GM18873 (cell line): ENCODE measurements around the gene MAP1LC3A.

Experiments
- ATAC-seq: cut with Tn5 transposase; IDR thresholded peaks from one replicate; pipeline ENCODE4 v1.9.1; 2021; ENCODE audit warnings: mild to moderate bottlenecking, moderate library complexity, moderate number of reproducible peaks; ENCODE audit not compliant: unreplicated experiment, low FRiP score

MAP1LC3A gene

GRCh38 chr20:34528921-34529297 is 29.6 kb upstream of the MAP1LC3A start:
- no peak for ATAC-seq

DNA sequence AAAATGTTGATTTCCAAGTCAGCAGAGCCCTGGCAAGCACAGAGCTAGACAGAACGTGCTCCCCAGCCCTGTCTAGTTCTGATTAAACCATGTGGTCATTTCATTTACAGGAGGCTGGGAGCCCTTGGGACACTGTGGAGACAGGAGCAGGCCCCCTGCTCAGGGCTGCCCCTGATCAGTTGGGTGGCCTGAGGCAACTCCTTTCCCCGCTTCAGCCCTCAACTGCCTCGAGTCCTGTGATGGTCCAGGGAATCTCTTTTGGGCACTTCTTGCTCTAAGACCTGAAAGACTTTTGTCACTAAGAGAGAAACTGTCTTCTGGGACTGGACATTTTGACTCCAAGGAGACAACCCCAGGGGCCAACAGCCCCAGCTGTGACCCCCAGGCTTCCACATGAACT is 28.8 kb upstream of the MAP1LC3A start:
- ATAC-seq, result no peak

- no peak for ATAC-seq
These were observed 28.2 kb upstream of the MAP1LC3A start for GRCh38 chr20:34530342-34530741.

GRCh38 chr20:34531608-34532265 is 26.8 kb upstream of the MAP1LC3A start:
- ATAC-seq, result no peak

DNA sequence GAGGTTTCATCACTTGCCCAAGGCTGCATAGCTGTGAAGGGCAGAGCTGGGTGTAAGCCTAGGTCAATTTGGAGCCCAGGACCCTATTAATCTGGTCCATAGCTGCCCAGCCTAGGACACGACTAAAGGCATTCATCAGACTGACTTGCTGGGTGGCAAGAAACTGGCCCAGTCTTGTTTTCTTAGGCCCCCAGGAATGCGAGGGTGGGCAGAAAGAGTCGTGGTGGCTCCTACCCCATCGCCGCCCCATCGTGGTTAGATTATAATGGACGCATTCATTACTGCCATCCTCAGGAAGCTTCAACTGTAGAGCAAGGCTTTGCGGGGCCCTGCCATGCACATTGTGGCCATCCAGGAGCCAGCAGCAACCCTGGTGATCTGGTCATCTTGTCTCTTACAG is 26.2 kb upstream of the MAP1LC3A start:
- no peak for ATAC-seq

- ATAC-seq, result no peak
These were observed 25.8 kb upstream of the MAP1LC3A start for GRCh38 chr20:34532756-34533155.

GRCh38 chr20:34534391-34535165 is 23.9 kb upstream of the MAP1LC3A start:
- no peak for ATAC-seq

GRCh38 chr20:34535301-34535840 is 23.1 kb upstream of the MAP1LC3A start:
- no peak for ATAC-seq

DNA sequence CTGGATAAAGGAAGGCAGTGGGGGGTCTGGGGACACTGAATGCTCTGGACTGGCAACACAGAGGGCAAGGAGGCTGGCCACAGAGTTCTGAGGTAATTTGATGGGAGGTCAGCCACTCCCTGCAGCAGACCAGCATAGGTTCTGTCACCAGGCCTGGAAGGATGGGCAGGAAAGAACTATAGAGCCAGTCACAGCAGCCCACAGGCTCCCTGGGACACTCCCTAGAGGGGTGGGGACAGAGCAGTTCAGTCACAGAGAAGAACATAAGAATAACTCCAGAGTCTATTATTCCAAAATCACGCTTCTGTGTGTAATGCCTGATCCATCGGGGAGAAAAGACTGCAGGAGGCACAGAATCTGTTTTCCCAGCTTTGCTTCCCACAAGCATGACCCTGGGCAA is 22.7 kb upstream of the MAP1LC3A start:
- no peak for ATAC-seq

- no peak for ATAC-seq
These were observed 21.6 kb upstream of the MAP1LC3A start for GRCh38 chr20:34536798-34537394.

- no peak for ATAC-seq
These were observed 20.9 kb upstream of the MAP1LC3A start for GRCh38 chr20:34537651-34538050.

- no peak for ATAC-seq
These were observed 19.8 kb upstream of the MAP1LC3A start for GRCh38 chr20:34538671-34539123.

- ATAC-seq, result no peak
These were observed 18.8 kb upstream of the MAP1LC3A start for GRCh38 chr20:34539756-34540155.

DNA sequence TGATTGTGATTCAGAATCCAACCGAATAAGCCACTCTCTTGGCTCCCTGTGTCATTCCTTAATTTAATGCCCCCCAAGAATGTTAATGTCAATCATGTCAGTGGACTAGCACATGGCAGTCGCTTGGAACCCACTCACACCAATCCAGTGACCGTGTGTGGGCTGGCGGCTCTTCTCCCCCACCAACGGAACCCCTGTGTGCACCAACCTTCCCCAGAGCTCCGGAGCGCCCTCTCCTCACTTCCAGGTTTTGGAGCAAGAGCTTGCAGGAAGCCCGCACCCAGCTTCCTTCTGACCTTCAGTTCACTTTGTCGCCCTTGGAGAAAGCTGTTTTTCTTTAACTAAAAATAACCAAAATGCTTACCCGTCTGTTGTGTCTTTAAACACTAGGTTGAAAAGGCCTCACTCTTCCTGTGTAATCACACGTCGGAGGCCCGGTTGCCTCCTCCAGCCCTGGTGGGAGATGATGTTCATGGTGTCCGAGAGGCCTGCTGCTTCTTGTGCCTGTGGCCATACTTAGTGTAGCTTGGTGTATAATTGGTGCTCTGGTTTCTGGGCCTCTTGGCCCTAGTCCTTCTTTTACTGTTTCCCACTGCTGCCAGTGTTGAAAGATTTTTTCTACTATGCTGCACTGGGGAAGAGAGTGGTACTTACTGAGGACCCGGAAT is 17.8 kb upstream of the MAP1LC3A start:
- no peak for ATAC-seq

- ATAC-seq, result no peak
These were observed 17.1 kb upstream of the MAP1LC3A start for GRCh38 chr20:34541264-34541901.

DNA sequence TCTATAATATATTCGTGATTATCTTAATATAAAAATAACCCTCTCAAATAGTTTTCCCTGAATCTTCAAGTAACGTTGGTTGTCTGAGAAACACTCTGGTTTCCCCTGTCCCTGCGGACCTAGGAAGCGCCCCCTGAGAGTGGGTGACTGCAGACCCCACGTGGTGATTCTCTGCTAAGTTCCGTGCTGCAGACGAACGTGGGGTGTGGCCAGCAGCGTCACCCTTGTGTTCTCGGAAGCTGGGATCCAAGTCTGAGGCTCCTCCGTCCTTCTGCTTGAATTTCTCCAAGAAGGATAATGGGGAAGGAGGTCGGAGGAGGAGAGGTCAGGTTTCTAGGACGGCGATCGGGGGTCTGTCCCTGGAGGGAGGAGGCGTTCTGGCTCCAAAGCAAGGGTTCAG is 16.6 kb upstream of the MAP1LC3A start:
- ATAC-seq, result no peak

- ATAC-seq, result no peak
These were observed 16.1 kb upstream of the MAP1LC3A start for GRCh38 chr20:34542439-34542838.

- no peak for ATAC-seq
These were observed 15.0 kb upstream of the MAP1LC3A start for GRCh38 chr20:34543463-34544056.

- no peak for ATAC-seq
These were observed 14.3 kb upstream of the MAP1LC3A start for GRCh38 chr20:34544109-34544796.
